IPS DF 6.9 (cell line): Measurements from ENCODE around the gene TSPAN17.

Experiments
- DNase-seq: peaks from one replicate; pipeline ENCODE4 v3.0.0-alpha.2; 2013; ENCODE audit warnings: low read depth, low spot score
- H3K27ac ChIP-seq: one replicate; pipeline ENCODE4 v1.5.1; 2013; ENCODE audit warnings: low read length, control low read depth
- H3K27me3 ChIP-seq: 2 replicates; pipeline ENCODE4 v1.6.1; 2013; ENCODE audit warnings: mild to moderate bottlenecking, low read length; ENCODE audit not compliant: control insufficient read depth, insufficient read depth
- H3K36me3 ChIP-seq: 2 replicates; pipeline ENCODE4 v1.6.1; 2013; ENCODE audit warnings: low read length; ENCODE audit not compliant: control insufficient read depth, insufficient read depth
- H3K4me1 ChIP-seq: 2 replicates; pipeline ENCODE4 v1.6.1; 2013; ENCODE audit warnings: low read length; ENCODE audit not compliant: control insufficient read depth, insufficient read depth
- H3K4me3 ChIP-seq: 2 replicates; pipeline ENCODE4 v1.5.1; 2013; ENCODE audit warnings: mild to moderate bottlenecking, low read length
- H3K9me3 ChIP-seq: 2 replicates; pipeline ENCODE4 v1.6.1; 2013; ENCODE audit warnings: low read length, inconsistent platforms; ENCODE audit not compliant: control insufficient read depth, insufficient read depth
- WGBS: extraction: QIAGEN DNeasy Blood & Tissue Kit; methylation state at CpG from one replicate; pipeline ENCODE4 v1.1.7; 2013; ENCODE audit warnings: mixed read lengths, missing lambda C conversion rate; ENCODE audit not compliant: insufficient read length, insufficient coverage; 5-methylcytosine and 5-hydroxymethylcytosine counted together

Gene TSPAN17

DNA sequence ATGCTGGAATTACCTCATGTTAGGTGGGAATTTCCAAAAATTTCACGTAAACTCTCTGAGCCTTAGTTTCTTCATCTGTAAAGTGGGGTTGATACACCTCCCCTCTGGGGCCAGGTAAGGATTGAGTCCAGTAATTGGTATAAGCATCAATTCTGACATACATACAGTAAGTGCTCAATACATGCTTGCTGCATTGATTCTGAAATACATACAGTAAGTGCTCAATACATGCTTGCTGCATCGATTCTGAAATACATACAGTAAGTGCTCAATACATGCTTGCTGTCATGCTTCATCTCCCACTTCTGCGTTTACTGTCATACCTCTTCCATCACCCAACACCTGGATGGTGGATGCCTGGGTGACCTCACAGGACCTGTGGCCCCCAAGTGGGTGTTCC is 57.1 kb downstream of the TSPAN17 start:
- Histone ChIP-seq H3K4me1 (0 out of 2 replicates have a peak, but pooled peaks cover 3% of the 10 kb centered on the region), H3K36me3 (no peaks in the 10 kb centered on the region), H3K27ac (no peak overlapping the region), H3K4me3 (no peak overlapping the region), H3K27me3 (no peaks in the 10 kb centered on the region), H3K9me3 (no peaks in the 10 kb centered on the region)
- no CpG with 5 or more reads among the region's 3 CpGs for WGBS
- no peak for DNase-seq

DNA sequence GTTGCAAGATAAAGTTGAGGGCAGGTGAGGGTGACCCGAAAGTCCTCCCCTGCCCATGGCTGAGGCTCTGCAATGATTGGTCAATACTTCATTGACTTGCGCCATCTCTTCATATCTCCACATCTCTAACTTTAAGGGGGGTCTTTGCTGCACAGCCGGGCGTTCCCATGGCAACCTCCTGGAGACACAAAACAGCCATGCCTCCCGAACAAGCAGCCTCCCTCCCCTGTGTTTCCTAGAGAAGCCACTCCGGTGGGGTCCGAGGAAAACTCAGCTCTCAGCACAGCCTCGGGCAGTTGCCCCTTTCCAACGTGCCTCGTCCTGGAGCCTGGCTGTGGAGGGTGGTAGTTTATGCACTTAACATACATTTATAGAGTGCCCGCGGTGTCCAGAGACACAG is 57.5 kb downstream of the TSPAN17 start:
- WGBS, result no CpG with 5 or more reads among the region's 12 CpGs
- Histone ChIP-seq H3K27ac (no peak overlapping the region), H3K9me3 (no peaks in the 10 kb centered on the region), H3K27me3 (no peaks in the 10 kb centered on the region), H3K4me3 (no peak overlapping the region), H3K36me3 (no peaks in the 10 kb centered on the region), H3K4me1 (0 out of 2 replicates have a peak, but pooled peaks cover 3% of the 10 kb centered on the region)
- DNase-seq, result no peak
